H1 (cell line): ENCODE results near the gene NLRP1.

Experiments used
- HDAC2 ChIP-seq, 2 experiments: fragments of 300-600 bp in 1 of 2; sonication (generic) in 1 of 2; IDR thresholded peaks; 2 replicates each; pipeline ENCODE4 v1.6.1; 2011 to 2012; ENCODE audit warnings: low read depth in 2 of 2, low read length in 2 of 2, mild to moderate bottlenecking in 2 of 2, moderate library complexity in 2 of 2, borderline replicate concordance in 1 of 2, inconsistent platforms in 1 of 2
- SRF ChIP-seq: IDR thresholded peaks from 2 replicates; pipeline ENCODE4 v1.6.1; 2011; ENCODE audit warnings: mild to moderate bottlenecking, low read depth, low read length, moderate library complexity
- TAF1 ChIP-seq: IDR thresholded peaks from 2 replicates; pipeline ENCODE4 v1.6.1; 2011; ENCODE audit warnings: mild to moderate bottlenecking, low read depth, low read length
- TBP ChIP-seq: IDR thresholded peaks from 2 replicates; pipeline ENCODE4 v1.6.1; 2011; ENCODE audit warnings: low read depth, low read length, improper control_type of control experiment
- TF ChIP-seq, protein P1 (sequence below), 3 experiments: IDR thresholded peaks; 1 replicate in 2 of 3; 2 replicates in 1 of 3; pipeline versions ENCODE4 v1.5.1 to v1.6.1; 2011; ENCODE audit warnings: low read length in 3 of 3, mild to moderate bottlenecking in 3 of 3, inconsistent platforms in 2 of 3, low read depth in 1 of 3, moderate library complexity in 1 of 3; ENCODE audit not compliant: insufficient read depth in 1 of 3; ENCODE audit errors: control extremely low read depth in 1 of 3
- TF ChIP-seq, protein P2 (sequence below): IDR thresholded peaks from 2 replicates; pipeline ENCODE4 v1.6.1; 2011; ENCODE audit warnings: low read depth, mild to moderate bottlenecking, low read length; ENCODE audit not compliant: insufficient read depth
- TF ChIP-seq, protein P3 (sequence below): IDR thresholded peaks from 2 replicates; pipeline ENCODE4 v1.6.1; 2012; ENCODE audit warnings: inconsistent platforms

DNA sequence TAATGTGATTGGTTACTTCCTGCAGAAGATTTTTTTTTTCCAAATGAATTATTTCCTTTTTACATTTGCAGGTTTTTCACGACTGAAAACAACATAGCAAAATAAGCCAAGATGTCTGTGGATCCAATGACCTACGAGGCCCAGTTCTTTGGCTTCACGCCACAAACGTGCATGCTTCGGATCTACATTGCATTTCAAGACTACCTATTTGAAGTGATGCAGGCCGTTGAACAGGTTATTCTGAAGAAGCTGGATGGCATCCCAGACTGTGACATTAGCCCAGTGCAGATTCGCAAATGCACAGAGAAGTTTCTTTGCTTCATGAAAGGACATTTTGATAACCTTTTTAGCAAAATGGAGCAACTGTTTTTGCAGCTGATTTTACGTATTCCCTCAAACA is 95.6 kb downstream of the NLRP1 start:
- TF ChIP-seq TAF1 (no peak), HDAC2 (IDR thresholded peaks at IDR 0.05; ENCODE audit: borderline replicate concordance in 1 of 2, low read depth in 2 of 2, low read length in 2 of 2) (no peak), TBP (no peak), SRF (no peak)
- TF ChIP-seq, protein P1, sequence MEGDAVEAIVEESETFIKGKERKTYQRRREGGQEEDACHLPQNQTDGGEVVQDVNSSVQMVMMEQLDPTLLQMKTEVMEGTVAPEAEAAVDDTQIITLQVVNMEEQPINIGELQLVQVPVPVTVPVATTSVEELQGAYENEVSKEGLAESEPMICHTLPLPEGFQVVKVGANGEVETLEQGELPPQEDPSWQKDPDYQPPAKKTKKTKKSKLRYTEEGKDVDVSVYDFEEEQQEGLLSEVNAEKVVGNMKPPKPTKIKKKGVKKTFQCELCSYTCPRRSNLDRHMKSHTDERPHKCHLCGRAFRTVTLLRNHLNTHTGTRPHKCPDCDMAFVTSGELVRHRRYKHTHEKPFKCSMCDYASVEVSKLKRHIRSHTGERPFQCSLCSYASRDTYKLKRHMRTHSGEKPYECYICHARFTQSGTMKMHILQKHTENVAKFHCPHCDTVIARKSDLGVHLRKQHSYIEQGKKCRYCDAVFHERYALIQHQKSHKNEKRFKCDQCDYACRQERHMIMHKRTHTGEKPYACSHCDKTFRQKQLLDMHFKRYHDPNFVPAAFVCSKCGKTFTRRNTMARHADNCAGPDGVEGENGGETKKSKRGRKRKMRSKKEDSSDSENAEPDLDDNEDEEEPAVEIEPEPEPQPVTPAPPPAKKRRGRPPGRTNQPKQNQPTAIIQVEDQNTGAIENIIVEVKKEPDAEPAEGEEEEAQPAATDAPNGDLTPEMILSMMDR (IDR thresholded peaks at IDR 0.05; ENCODE audit: control extremely low read depth in 1 of 3, insufficient read depth in 1 of 3, low read depth in 1 of 3, low read length in 3 of 3): no peak
- TF ChIP-seq, protein P2, sequence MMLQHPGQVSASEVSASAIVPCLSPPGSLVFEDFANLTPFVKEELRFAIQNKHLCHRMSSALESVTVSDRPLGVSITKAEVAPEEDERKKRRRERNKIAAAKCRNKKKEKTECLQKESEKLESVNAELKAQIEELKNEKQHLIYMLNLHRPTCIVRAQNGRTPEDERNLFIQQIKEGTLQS: no peak
- TF ChIP-seq, protein P3, sequence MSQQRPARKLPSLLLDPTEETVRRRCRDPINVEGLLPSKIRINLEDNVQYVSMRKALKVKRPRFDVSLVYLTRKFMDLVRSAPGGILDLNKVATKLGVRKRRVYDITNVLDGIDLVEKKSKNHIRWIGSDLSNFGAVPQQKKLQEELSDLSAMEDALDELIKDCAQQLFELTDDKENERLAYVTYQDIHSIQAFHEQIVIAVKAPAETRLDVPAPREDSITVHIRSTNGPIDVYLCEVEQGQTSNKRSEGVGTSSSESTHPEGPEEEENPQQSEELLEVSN: no peak
